Caco-2 (cell line): ENCODE measurements around the gene TAF11L8. TPM values are rescaled to one million over a fixed set of nuclear protein-coding genes. Genes with fewer than 3 reads are reported as not detected.
A peak's percentile ranks its signal among the peaks of the same experiment; 100 is the strongest.
"Not testable (repeated sequence)": the region's sequence is repeated elsewhere in the genome, so short reads cannot be mapped to it uniquely, and the experiment has no call there.

Source experiments
- BruUV-seq: library from RNA; stranded (reverse); fragments of 400-500 nt; replicated peaks from 2 replicates; lab custom pipeline; 2021; lab: Mats Ljungman, UMichigan
- CTCF ChIA-PET: fragments of 300-600 bp; sonication (Branson Sonifier 250); formaldehyde crosslinking; loops from one replicate; lab custom pipeline; 2022; ENCODE audit warnings: antibody characterized with exemption; lab: Charles Lee
- POLR2A ChIA-PET: fragments of 300-600 bp; sonication (Branson Sonifier 250); formaldehyde crosslinking; loops from one replicate; lab custom pipeline; 2022; ENCODE audit warnings: antibody characterized with exemption; lab: Charles Lee
- DNase-seq, 2 experiments: peaks; one replicate each; pipeline versions ENCODE4 v3.0.0 to v3.0.0-alpha.2; 2020 to 2022
- H3K27me3 ChIP-seq: replicated peaks from 2 replicates; pipeline ENCODE4 v1.6.0; 2011; ENCODE audit warnings: low read length; ENCODE audit not compliant: control insufficient read depth, insufficient read depth
- H3K36me3 ChIP-seq: 2 replicates; pipeline ENCODE4 v1.5.1; 2011; ENCODE audit warnings: low read length; ENCODE audit not compliant: control insufficient read depth, insufficient read depth
- H3K4me1 ChIP-seq: fragments of 250-450 bp; sonication (Bioruptor Pico); 2 replicates; pipeline ENCODE4 v1.5.1; 2020; ENCODE audit warnings: mild to moderate bottlenecking
- H3K4me3 ChIP-seq: 2 replicates; pipeline ENCODE4 v1.5.1; 2011; ENCODE audit warnings: low read depth, mild to moderate bottlenecking, control low read depth, low read length
- H3K9me3 ChIP-seq: fragments of 250-450 bp; sonication (Bioruptor Pico); 2 replicates; pipeline ENCODE4 v1.5.1; 2020; ENCODE audit warnings: mild to moderate bottlenecking, moderate library complexity
- H3K27ac Mint-ChIP-seq: one replicate; pipeline ENCODE4 v1.8.0; 2022; ENCODE audit warnings: mixed read lengths; ENCODE audit not compliant: unreplicated experiment
- H3K27me3 Mint-ChIP-seq: one replicate; pipeline ENCODE4 v1.8.0; 2022; ENCODE audit warnings: mixed read lengths; ENCODE audit not compliant: insufficient read depth, unreplicated experiment
- H3K36me3 Mint-ChIP-seq: one replicate; pipeline ENCODE4 v1.8.0; 2022; ENCODE audit warnings: mild to moderate bottlenecking, mixed read lengths; ENCODE audit not compliant: insufficient read depth, unreplicated experiment
- H3K4me1 Mint-ChIP-seq: one replicate; pipeline ENCODE4 v1.8.0; 2022; ENCODE audit warnings: low read depth, mixed read lengths; ENCODE audit not compliant: unreplicated experiment
- H3K4me3 Mint-ChIP-seq: one replicate; pipeline ENCODE4 v1.8.0; 2022; ENCODE audit warnings: mild to moderate bottlenecking, moderate library complexity, mixed read lengths; ENCODE audit not compliant: unreplicated experiment
- H3K9me3 Mint-ChIP-seq: one replicate; pipeline ENCODE4 v1.8.0; 2022; ENCODE audit warnings: mixed read lengths; ENCODE audit not compliant: unreplicated experiment
- CTCF ChIP-seq, 2 experiments: fragments of 200-600 bp in 1 of 2; IDR thresholded peaks; 1 replicate in 1 of 2; 2 replicates in 1 of 2; pipeline versions ENCODE4 v1.5.1 to v1.8.0; 2011 to 2022; ENCODE audit warnings: antibody characterized with exemption in 1 of 2, control low read depth in 1 of 2, inconsistent platforms in 1 of 2, low read depth in 1 of 2, low read length in 1 of 2, mild to moderate bottlenecking in 1 of 2, moderate library complexity in 1 of 2; ENCODE audit not compliant: insufficient read depth in 1 of 2, severe bottlenecking in 1 of 2, unreplicated experiment in 1 of 2
- intact Hi-C: fragments of 100-400 bp; cut with micrococcal nuclease; formaldehyde crosslinking; loops from one replicate; pipeline ENCODE4 v1.10.0; 2022; ENCODE audit not compliant: unreplicated experiment
- total RNA-seq: library from RNA; stranded (reverse); gene quantifications from 2 replicates; pipeline ENCODE4 v1.2.3, GENCODE V29; 2022

TAF11L8 gene
- total RNA-seq, 1 experiment from 2014 or later: not detected

DNA sequence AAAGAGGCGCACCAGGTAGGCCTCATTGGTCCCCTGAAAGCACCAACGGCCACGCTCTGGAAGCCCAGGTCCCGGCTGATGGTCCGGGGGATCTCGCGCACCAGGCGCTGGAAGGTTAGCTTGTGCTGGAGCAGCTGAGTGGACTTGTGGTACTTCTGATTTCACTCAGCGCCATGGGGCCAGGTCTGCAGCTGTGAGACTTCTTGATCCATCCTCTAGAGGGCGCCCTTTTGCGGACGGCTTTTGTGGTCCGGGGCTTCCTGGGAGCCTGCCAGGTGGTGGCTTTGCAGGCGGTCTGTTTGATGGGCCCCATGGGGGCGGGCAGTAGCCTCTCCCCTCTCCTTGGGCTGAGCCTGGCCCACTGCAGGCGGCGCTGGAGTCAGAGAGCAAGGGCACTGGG, 29.9 kb upstream of the TAF11L8 start:
- Mint-ChIP-seq H3K9me3 (no peaks in the 10 kb centered on the region), H3K36me3 (no peaks in the 10 kb centered on the region), H3K27ac (no peak overlapping the region), H3K4me1 (no peaks in the 10 kb centered on the region), H3K4me3 (no peak overlapping the region), H3K27me3 (no peaks in the 10 kb centered on the region)
- no peaks in the 10 kb centered on the region for H3K4me1 ChIP-seq
- no peak overlapping the region for H3K4me3 ChIP-seq
- no peak for DNase-seq
- TF ChIP-seq CTCF (IDR thresholded peaks at IDR 0.05; ENCODE audit: insufficient read depth in 1 of 2, low read depth in 1 of 2, low read length in 1 of 2, severe bottlenecking in 1 of 2, unreplicated experiment in 1 of 2): peak in 1 of 2 experiments; percentile 44
- no peaks in the 10 kb centered on the region for H3K36me3 ChIP-seq
- ChIA-PET CTCF (no interaction called here), POLR2A (no interaction called here)
- no peaks in the 10 kb centered on the region for H3K9me3 ChIP-seq
- no peaks in the 10 kb centered on the region for H3K27me3 ChIP-seq
- intact Hi-C loops: no loop called here
- no TSS peak for BruUV-seq

- H3K4me1 ChIP-seq: no peaks in the 10 kb centered on the region
- no peak for TF ChIP-seq CTCF (IDR thresholded peaks at IDR 0.05; ENCODE audit: insufficient read depth in 1 of 2, low read depth in 1 of 2, low read length in 1 of 2, severe bottlenecking in 1 of 2, unreplicated experiment in 1 of 2)
- intact Hi-C loops: no loop called here
- Mint-ChIP-seq H3K4me1 (no peaks in the 10 kb centered on the region), H3K27me3 (no peaks in the 10 kb centered on the region), H3K9me3 (no peaks in the 10 kb centered on the region), H3K4me3 (no peak overlapping the region), H3K27ac (no peak overlapping the region), H3K36me3 (no peaks in the 10 kb centered on the region)
- CTCF ChIA-PET: interaction anchor here (0.6 kb wide), 1 partner anchor 1695 kb away, joined by 6 read pairs; no protein-coding TSS in a partner anchor
- no peaks in the 10 kb centered on the region for H3K27me3 ChIP-seq
- BruUV-seq: no TSS peak
- H3K36me3 ChIP-seq: no peaks in the 10 kb centered on the region
- H3K9me3 ChIP-seq: no peaks in the 10 kb centered on the region
- no peak overlapping the region for H3K4me3 ChIP-seq
- POLR2A ChIA-PET: no interaction called here
- no peak for DNase-seq
Observed at GRCh38 chr5:17619354-17619753, 28.6 kb upstream of the TAF11L8 start.

DNA sequence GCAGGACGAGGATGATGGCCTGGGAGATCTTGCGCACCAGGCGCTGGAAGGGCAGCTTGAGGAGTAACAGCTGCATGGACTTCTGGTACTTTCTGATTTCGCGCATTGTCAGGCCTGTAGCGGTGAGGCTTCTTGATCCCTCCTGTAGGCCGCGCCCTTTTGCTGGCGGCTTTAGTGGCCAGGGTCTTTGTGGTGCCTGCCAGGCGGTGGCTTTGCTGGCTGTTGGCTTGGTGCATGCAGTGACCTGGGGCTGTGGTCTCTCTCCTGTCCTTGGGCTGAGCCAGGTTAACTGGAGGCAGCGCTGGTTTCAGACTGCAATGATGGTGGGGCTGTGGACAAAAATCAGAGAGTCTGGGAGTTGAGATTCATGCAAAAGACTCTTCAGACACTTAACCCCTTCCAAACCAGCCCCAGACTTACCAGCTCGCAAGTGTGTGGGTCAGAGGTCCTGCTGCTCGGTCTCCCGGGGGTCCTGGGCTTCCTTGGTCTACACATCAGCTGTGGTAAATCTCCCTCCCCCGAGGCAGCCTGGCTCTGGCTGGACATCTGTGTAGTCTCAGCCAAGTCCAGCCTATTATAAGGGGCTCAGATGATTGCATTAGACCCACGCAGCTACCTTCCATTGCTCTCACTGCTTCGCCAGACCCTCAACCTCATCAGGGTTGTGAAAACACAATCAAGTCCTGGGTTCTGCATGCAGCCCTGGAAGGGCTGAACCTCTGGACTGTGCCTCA, 24.3 kb upstream of the TAF11L8 start:
- no peak overlapping the region for H3K4me3 ChIP-seq
- DNase-seq: no peak
- ChIA-PET POLR2A (no interaction called here), CTCF (no interaction called here)
- no peak for TF ChIP-seq CTCF (IDR thresholded peaks at IDR 0.05; ENCODE audit: insufficient read depth in 1 of 2, low read depth in 1 of 2, low read length in 1 of 2, severe bottlenecking in 1 of 2, unreplicated experiment in 1 of 2)
- no peaks in the 10 kb centered on the region for H3K36me3 ChIP-seq
- intact Hi-C loops: no loop called here
- no peak overlapping the region for H3K27ac Mint-ChIP-seq
- H3K9me3 Mint-ChIP-seq: no peaks in the 10 kb centered on the region
- H3K9me3 ChIP-seq: no peaks in the 10 kb centered on the region
- BruUV-seq: no TSS peak
- H3K4me1 ChIP-seq: no peaks in the 10 kb centered on the region
- H3K4me1 Mint-ChIP-seq: no peaks in the 10 kb centered on the region
- no peaks in the 10 kb centered on the region for H3K36me3 Mint-ChIP-seq
- no peaks in the 10 kb centered on the region for H3K27me3 Mint-ChIP-seq
- H3K27me3 ChIP-seq: no peaks in the 10 kb centered on the region
- no peak overlapping the region for H3K4me3 Mint-ChIP-seq

- H3K9me3 Mint-ChIP-seq, CTCF ChIA-PET, H3K27ac Mint-ChIP-seq, H3K9me3 ChIP-seq, H3K36me3 Mint-ChIP-seq, BruUV-seq, H3K4me3 ChIP-seq, H3K27me3 ChIP-seq, POLR2A ChIA-PET, H3K4me1 ChIP-seq, intact Hi-C loops, H3K36me3 ChIP-seq, DNase-seq, H3K4me1 Mint-ChIP-seq, H3K27me3 Mint-ChIP-seq, H3K4me3 Mint-ChIP-seq: not testable (repeated sequence)
Observed at GRCh38 chr5:17610092-17610491, 19.3 kb upstream of the TAF11L8 start, which contains the start of gene TAF11L12. TAF11L12 (plus strand) TSS chr5:17610392.

DNA sequence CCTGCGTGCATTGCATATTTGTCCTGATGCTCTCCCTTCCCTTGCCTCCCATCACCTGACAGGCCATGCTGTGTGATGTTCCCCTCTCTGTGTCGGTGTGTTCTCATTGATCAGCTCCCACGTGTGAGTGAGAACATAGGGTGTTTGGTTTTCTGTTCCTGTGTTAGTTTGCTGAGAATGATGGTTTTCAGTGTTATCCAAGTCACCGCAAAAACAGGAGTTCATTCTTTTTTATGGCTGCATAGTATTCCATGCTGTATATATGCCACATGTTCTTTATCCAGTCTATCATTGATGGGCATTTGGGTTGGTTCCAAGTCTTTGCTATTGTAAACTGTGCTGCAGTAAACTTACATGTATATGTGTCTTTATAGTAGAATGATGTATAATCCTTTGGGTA, 16.7 kb upstream of the TAF11L8 start:
- H3K4me1 Mint-ChIP-seq, H3K4me3 Mint-ChIP-seq, intact Hi-C loops, H3K27me3 ChIP-seq, H3K27ac Mint-ChIP-seq, H3K9me3 Mint-ChIP-seq, H3K9me3 ChIP-seq, H3K27me3 Mint-ChIP-seq, POLR2A ChIA-PET, H3K4me3 ChIP-seq, CTCF ChIA-PET, H3K4me1 ChIP-seq, BruUV-seq, H3K36me3 Mint-ChIP-seq, H3K36me3 ChIP-seq, DNase-seq: not testable (repeated sequence)
